Measurements from ENCODE around the gene KRTAP4-2. TPM values are rescaled to one million over a fixed set of nuclear protein-coding genes. Genes with fewer than 3 reads are reported as not detected.

The KRTAP4-2 gene
- total and polyA plus RNA-seq, 10 of the 15 experiments (the other 5 are each of a cell fraction or from before 2014, with no cell fraction given) = not detected

DNA sequence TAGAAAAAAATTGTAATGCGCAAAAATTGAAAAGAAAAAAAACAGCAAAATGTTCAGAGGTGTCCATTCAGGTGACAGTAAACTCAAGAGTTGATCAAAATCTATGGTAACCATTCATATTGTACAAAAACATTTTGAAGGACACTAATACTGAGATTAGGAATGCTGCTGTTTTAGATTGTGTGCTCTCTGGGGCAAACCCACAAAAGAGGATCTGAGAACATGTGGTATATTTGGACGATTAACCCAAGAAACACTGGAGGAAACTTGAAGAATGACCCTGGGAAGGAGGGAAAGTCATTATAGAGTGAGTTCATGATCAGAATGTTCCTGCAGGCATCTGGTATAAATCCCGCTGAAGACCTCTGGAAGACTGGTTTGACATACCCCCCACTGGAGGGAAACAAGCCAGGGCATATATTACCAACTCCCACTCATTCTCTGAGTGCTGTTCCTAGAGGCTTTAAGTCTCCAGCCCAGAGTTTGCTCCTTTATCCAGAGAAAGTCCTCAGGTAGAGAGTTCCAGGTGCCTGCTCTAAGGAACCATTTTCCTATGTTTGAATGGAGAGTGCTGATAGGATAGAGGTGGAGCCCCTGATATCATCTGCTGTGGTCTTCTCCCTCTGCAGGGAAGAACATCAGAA is 1.2 kb downstream of the KRTAP4-2 start:
- DNase-seq (ENCODE audit: low read depth, low spot score) (no peak), FAIRE-seq (no peak), ATAC-seq (peak; percentile 49)
- TF ChIP-seq BCL11A (IDR thresholded peaks at IDR 0.05; ENCODE audit: low read depth, low read length) (peak; percentile 48; the same call in 1 of the 2 replicates), ASH2L (IDR thresholded peaks at IDR 0.05; ENCODE audit: borderline replicate concordance, low read depth) (no peak), JUNB (IDR thresholded peaks at IDR 0.05) (peak; percentile 44; the same call in 1 of the 2 replicates), FOXK2 (IDR thresholded peaks at IDR 0.05) (no peak), RUNX3 (IDR thresholded peaks at IDR 0.05; ENCODE audit: low read length) (peak; percentile 83), IKZF2 (IDR thresholded peaks at IDR 0.05) (peak; percentile 38 to 41; a peak in 3 of 4 replicates), IRF4 (IDR thresholded peaks at IDR 0.05; ENCODE audit: low read depth, low read length) (peak; percentile 53; the same call in 1 of the 2 replicates), SIX5 (IDR thresholded peaks at IDR 0.05; ENCODE audit: low read depth, low read length, severe bottlenecking) (no peak), SPI1 (IDR thresholded peaks at IDR 0.05; ENCODE audit: borderline replicate concordance, insufficient read depth, low read depth, low read length) (peak; percentile 80), NFIC (IDR thresholded peaks at IDR 0.05; ENCODE audit: low read depth, low read length) (0 out of 2 replicates have a peak, but pooled peaks have one; percentile 31)
- in situ Hi-C loops (cut with MboI) (no loop called here), intact Hi-C loops (cut with micrococcal nuclease; ENCODE audit: unreplicated experiment) (no loop called here)
- no peaks in the 10 kb centered on the region for H3K79me2 ChIP-seq (ENCODE audit: control insufficient read depth, insufficient read depth, low read length)
- H4K20me1 ChIP-seq (ENCODE audit: control insufficient read depth, insufficient read depth) = no peaks in the 10 kb centered on the region
- H3K4me2 ChIP-seq (ENCODE audit: control insufficient read depth, insufficient read depth) = no peak overlapping the region
- ChIA-PET RAD21 (ENCODE audit: unreplicated experiment) (no interaction called here), CTCF (no interaction called here), SMC1A (ENCODE audit: uncharacterized antibody, unreplicated experiment) (no interaction called here), POLR2A (no interaction called here)
- no peak overlapping the region for H3K4me3 ChIP-seq
- H3K36me3 ChIP-seq (ENCODE audit: control insufficient read depth in 2 of 2, insufficient read depth in 2 of 2, low read length in 1 of 2) = no peaks in the 10 kb centered on the region
- H3K27me3 ChIP-seq (replicated peaks in 1 of 2; ENCODE audit: control insufficient read depth in 2 of 2, insufficient read depth in 2 of 2, low read length in 1 of 2) = no peaks in the 10 kb centered on the region; a peak in 1 of 4 replicates
- no peaks in the 10 kb centered on the region for H3K9me3 ChIP-seq (replicated peaks; ENCODE audit: control insufficient read depth, insufficient read depth, low read length)
- peaks cover 3% of the 10 kb centered on the region; the same call in 1 of the 2 replicates for H3K4me1 ChIP-seq (ENCODE audit: control insufficient read depth, insufficient read depth, low read length)
- H3K27ac ChIP-seq (ENCODE audit: control insufficient read depth, insufficient read depth) = no peak overlapping the region
- no peak overlapping the region for H3K9ac ChIP-seq (ENCODE audit: control insufficient read depth, insufficient read depth, low read length)
- no peak overlapping the region for H2AFZ ChIP-seq (ENCODE audit: control insufficient read depth, low read depth, low read length)
- WGBS (ENCODE audit: insufficient coverage, insufficient replicate concordance, low lambda C conversion rate, missing lambda C conversion rate) = 28% methylated on average over 3 of the region's 3 CpGs
- no TSS peak for BruUV-seq (replicated peaks)
